Ectodermal cell (in vitro differentiated cells): Measurements from ENCODE around the gene DNM1L.
"Not testable (repeated sequence)": the region's sequence is repeated elsewhere in the genome, so short reads cannot be mapped to it uniquely, and the experiment has no call there.

Experiments
- H3K27ac ChIP-seq: 2 replicates; pipeline ENCODE4 v1.7.0; 2013; ENCODE audit warnings: mild to moderate bottlenecking, low read depth, low read length; ENCODE audit not compliant: insufficient read depth, poor library complexity, severe bottlenecking
- H3K27me3 ChIP-seq: 2 replicates; pipeline ENCODE4 v1.7.0; 2013; ENCODE audit warnings: mild to moderate bottlenecking, low read length; ENCODE audit not compliant: insufficient read depth, control insufficient read depth, poor library complexity, severe bottlenecking
- H3K36me3 ChIP-seq: one replicate; pipeline ENCODE4 v1.7.0; 2013; ENCODE audit warnings: low read length; ENCODE audit not compliant: control insufficient read depth, insufficient read depth
- H3K4me1 ChIP-seq: one replicate; pipeline ENCODE4 v1.7.0; 2013; ENCODE audit warnings: low read length; ENCODE audit not compliant: control insufficient read depth, insufficient read depth
- H3K4me3 ChIP-seq: 2 replicates; pipeline ENCODE4 v1.7.0; 2013; ENCODE audit warnings: low read depth, low read length, control low read depth; ENCODE audit not compliant: insufficient read depth
- H3K9me3 ChIP-seq: 2 replicates; pipeline ENCODE4 v1.7.0; 2013; ENCODE audit warnings: mild to moderate bottlenecking, low read length, moderate library complexity; ENCODE audit not compliant: control insufficient read depth
- WGBS, 2 experiments: methylation state at CpG; one replicate each; pipeline ENCODE4 v1.1.7; 2013; ENCODE audit warnings: missing lambda C conversion rate in 2 of 2; 5-methylcytosine and 5-hydroxymethylcytosine counted together

The DNM1L gene

GRCh38 chr12:32695787-32696186 lies 16.7 kb downstream of the DNM1L start:
- H3K9me3 ChIP-seq: no peaks in the 10 kb centered on the region
- H3K27ac ChIP-seq: no peak overlapping the region
- no peaks in the 10 kb centered on the region for H3K4me1 ChIP-seq
- no peaks in the 10 kb centered on the region for H3K27me3 ChIP-seq
- WGBS, 2 experiments: 90 to 97% methylated on average over 2 to 3 of the region's 3 CpGs
- H3K36me3 ChIP-seq: no peaks in the 10 kb centered on the region
- no peak overlapping the region for H3K4me3 ChIP-seq

DNA sequence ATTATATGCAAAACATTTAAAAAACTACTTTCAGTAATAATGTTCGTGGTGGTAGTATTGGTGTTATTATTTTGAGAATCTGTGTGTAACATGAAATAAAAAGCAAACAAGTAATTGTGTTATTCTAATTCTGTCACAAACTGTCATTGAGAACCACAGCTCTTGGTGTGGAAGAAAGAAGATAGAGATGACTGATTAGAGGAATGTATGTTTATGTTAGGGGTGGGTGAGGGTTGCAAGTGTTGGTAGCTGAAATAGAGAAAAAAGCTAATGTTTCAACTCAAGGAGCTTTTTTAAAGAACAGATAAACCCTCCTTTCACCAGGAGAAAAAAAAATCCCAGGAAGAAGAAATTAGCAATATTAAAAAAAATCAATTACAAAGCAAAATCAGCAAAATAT lies 18.3 kb downstream of the DNM1L start:
- H3K36me3 ChIP-seq: no peaks in the 10 kb centered on the region
- WGBS, 2 experiments: 100% methylated on average over 1 of the region's 1 CpG
- no peaks in the 10 kb centered on the region for H3K9me3 ChIP-seq
- no peaks in the 10 kb centered on the region for H3K27me3 ChIP-seq
- no peak overlapping the region for H3K27ac ChIP-seq
- H3K4me3 ChIP-seq: no peak overlapping the region
- no peaks in the 10 kb centered on the region for H3K4me1 ChIP-seq

- no peak overlapping the region for H3K27ac ChIP-seq
- no peaks in the 10 kb centered on the region for H3K9me3 ChIP-seq
- WGBS, 2 experiments: 75 to 79% methylated on average over 2 of the region's 2 CpGs
- no peaks in the 10 kb centered on the region for H3K36me3 ChIP-seq
- no peaks in the 10 kb centered on the region for H3K27me3 ChIP-seq
- no peak overlapping the region for H3K4me3 ChIP-seq
- H3K4me1 ChIP-seq: no peaks in the 10 kb centered on the region
Observed at GRCh38 chr12:32698285-32698684, 19.2 kb downstream of the DNM1L start.

GRCh38 chr12:32699437-32699836 lies 20.3 kb downstream of the DNM1L start:
- H3K36me3 ChIP-seq, H3K27ac ChIP-seq, H3K4me1 ChIP-seq, H3K4me3 ChIP-seq, H3K9me3 ChIP-seq, H3K27me3 ChIP-seq: not testable (repeated sequence)
- 88 to 94% methylated on average over 8 of the region's 8 CpGs for WGBS, 2 experiments

DNA sequence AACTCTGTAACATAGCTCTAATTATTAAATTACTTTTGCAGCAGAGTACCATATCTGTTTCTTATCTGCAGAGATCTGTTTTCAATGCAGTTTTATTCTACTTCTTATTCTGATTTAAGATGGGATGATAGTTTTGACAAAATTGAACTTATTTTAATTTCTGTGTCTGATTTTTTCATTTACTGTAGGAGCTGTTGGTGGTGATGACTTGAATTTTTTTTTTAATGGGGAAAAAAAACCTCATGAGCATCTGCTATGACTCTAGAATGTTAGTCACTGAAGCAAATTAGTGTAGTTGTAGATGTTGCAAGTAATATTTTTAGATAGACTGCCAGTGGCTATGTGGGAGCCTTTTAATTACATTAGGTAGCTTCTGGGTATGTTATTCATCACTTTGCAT lies 23.4 kb downstream of the DNM1L start:
- H3K4me1 ChIP-seq: no peaks in the 10 kb centered on the region

GRCh38 chr12:32702946-32703345 lies 23.8 kb downstream of the DNM1L start:
- WGBS, 2 experiments: 89 to 100% methylated on average over 1 of the region's 1 CpG
- H3K9me3 ChIP-seq: no peaks in the 10 kb centered on the region

More for the DNA sequence above, 23.4 kb downstream of the DNM1L start:
- H3K27me3 ChIP-seq: no peaks in the 10 kb centered on the region
- H3K27ac ChIP-seq: no peak overlapping the region
- H3K4me3 ChIP-seq: no peak overlapping the region
- H3K36me3 ChIP-seq: peaks cover 8% of the 10 kb centered on the region
- no peaks in the 10 kb centered on the region for H3K9me3 ChIP-seq

DNA sequence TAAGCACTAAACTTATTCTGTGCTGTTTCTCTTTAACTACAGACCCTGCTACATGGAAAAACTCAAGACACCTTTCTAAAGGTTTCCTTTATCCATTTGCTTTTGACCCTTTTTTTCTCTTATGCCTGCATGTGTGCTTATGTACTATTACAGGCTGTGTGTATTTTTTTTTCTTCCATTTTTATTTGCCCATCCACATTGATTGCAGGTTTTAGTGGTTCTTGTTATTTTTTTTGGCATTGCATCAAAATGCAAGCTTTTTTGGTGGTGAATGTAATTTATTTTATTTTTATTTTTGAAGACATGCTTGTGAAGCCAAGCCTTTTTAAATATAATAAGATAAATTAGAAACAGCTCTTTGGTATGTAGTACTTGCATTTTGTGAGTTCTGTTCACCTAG lies 26.7 kb downstream of the DNM1L start:
- Histone ChIP-seq H3K4me1 (no peaks in the 10 kb centered on the region), H3K27me3 (no peaks in the 10 kb centered on the region), H3K4me3 (no peak overlapping the region), H3K27ac (no peak overlapping the region), H3K36me3 (peaks cover 8% of the 10 kb centered on the region), H3K9me3 (no peaks in the 10 kb centered on the region)

More at GRCh38 chr12:32702946-32703345, 23.8 kb downstream of the DNM1L start:
- no peaks in the 10 kb centered on the region for H3K27me3 ChIP-seq
- H3K27ac ChIP-seq: no peak overlapping the region
- peaks cover 8% of the 10 kb centered on the region for H3K36me3 ChIP-seq
- no peaks in the 10 kb centered on the region for H3K4me1 ChIP-seq
- no peak overlapping the region for H3K4me3 ChIP-seq

DNA sequence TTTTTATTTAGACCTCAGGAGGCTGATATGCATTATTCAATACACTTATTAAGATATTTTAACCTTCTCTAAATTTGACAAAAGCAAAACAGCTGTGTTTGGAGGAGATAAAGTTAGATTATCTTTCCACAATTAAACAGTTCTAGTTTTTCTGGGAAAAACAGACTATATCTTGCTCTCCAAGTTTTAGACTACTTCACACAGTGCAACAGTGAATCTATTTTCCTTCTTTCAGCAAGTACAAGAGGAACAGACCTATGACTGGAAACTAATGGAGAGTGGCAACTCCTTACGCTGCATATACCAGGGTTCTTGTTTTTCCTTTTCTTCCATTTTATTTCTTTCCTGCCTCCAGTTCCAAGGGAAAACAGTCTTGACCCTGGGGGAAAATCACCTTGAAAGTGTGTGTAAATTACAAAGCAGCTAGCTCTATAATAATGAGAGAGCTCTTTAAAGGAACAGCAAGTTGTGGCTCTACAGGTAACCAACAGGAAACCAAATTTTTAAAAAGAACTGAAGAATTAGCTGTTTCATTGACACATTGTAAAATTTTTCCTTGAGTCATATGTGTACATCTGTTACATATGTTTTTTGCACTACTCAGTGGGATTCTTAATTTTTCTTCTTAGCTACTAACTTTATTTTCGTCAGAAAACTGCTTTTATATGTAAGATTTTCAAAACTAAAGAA lies 27.4 kb downstream of the DNM1L start:
- Histone ChIP-seq H3K36me3 (peaks cover 8% of the 10 kb centered on the region), H3K9me3 (no peaks in the 10 kb centered on the region), H3K4me3 (no peak overlapping the region), H3K27me3 (no peaks in the 10 kb centered on the region), H3K27ac (no peak overlapping the region), H3K4me1 (no peaks in the 10 kb centered on the region)
- WGBS, 2 experiments: 86 to 94% methylated on average over 1 of the region's 2 CpGs

GRCh38 chr12:32708926-32709325 lies 29.8 kb downstream of the DNM1L start:
- Histone ChIP-seq H3K4me1 (no peaks in the 10 kb centered on the region), H3K4me3 (no peak overlapping the region), H3K27ac (no peak overlapping the region), H3K9me3 (no peaks in the 10 kb centered on the region), H3K36me3 (peaks cover 8% of the 10 kb centered on the region), H3K27me3 (no peaks in the 10 kb centered on the region)
- WGBS, 2 experiments: 97 to 100% methylated on average over 1 to 2 of the region's 2 CpGs

DNA sequence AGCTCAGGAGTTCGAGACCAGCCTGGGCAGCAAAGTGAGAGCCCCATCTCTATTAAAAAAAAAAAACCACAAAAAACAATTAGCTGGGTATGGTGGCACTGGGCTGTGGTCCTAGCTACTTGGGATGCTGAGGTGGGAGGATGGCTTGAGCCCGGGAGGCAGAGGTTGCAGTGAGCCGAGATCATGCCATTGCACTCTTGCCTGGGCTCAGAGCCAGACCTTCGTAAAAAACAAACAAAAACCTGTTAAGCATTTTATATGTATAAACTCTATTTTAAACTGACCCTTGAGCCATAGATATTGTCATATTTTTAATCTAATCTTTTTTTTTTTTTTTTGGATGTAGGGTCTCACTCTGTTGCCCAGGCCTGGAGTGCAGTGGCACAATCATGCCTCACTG lies 35.7 kb downstream of the DNM1L start:
- H3K27me3 ChIP-seq: no peaks in the 10 kb centered on the region
- H3K4me3 ChIP-seq: no peak overlapping the region
- no peak overlapping the region for H3K27ac ChIP-seq
- 93 to 97% methylated on average over 3 to 4 of the region's 4 CpGs for WGBS, 2 experiments
- H3K4me1 ChIP-seq: no peaks in the 10 kb centered on the region
- no peaks in the 10 kb centered on the region for H3K36me3 ChIP-seq
- no peaks in the 10 kb centered on the region for H3K9me3 ChIP-seq

GRCh38 chr12:32718926-32719325 lies 39.8 kb downstream of the DNM1L start:
- no peaks in the 10 kb centered on the region for H3K27me3 ChIP-seq
- H3K27ac ChIP-seq: no peak overlapping the region
- H3K4me3 ChIP-seq: no peak overlapping the region
- WGBS, 2 experiments: 90 to 92% methylated on average over 2 of the region's 2 CpGs
- no peaks in the 10 kb centered on the region for H3K36me3 ChIP-seq
- H3K4me1 ChIP-seq: no peaks in the 10 kb centered on the region
- no peaks in the 10 kb centered on the region for H3K9me3 ChIP-seq
